Activated T-cell treated with anti-CD3 and anti-CD28 coated beads, Interleukin-2, amount 50 U/mL, for 4 hours (primary cell): Measurements from ENCODE around the gene PRKCE. TPM values are rescaled to one million over a fixed set of nuclear protein-coding genes. Genes with fewer than 3 reads are reported as not detected.

ENCODE experiments used
- ATAC-seq, 2 donors: fragments of 200-7000 bp; cut with Tn5 transposase; one replicate each; pipeline ENCODE4 v1.10.0; 2021
- DNase-seq: peaks from one replicate; pipeline ENCODE4 v3.0.0-alpha.2; 2020
- H3K27me3 Mint-ChIP-seq: one replicate; pipeline ENCODE4 v1.8.0; 2021; ENCODE audit warnings: low read depth, mixed read lengths
- H3K36me3 Mint-ChIP-seq: one replicate; pipeline ENCODE4 v1.8.0; 2022; ENCODE audit warnings: mixed read lengths; ENCODE audit not compliant: insufficient read depth
- H3K4me1 Mint-ChIP-seq: one replicate; pipeline ENCODE4 v1.8.0; 2021; ENCODE audit warnings: low read depth, mixed read lengths
- H3K4me3 Mint-ChIP-seq: one replicate; pipeline ENCODE4 v1.8.0; 2021; ENCODE audit warnings: mild to moderate bottlenecking, moderate library complexity, mixed read lengths
- H3K9me3 Mint-ChIP-seq: one replicate; pipeline ENCODE4 v1.8.0; 2021; ENCODE audit warnings: mixed read lengths
- total RNA-seq, 3 donors: library from RNA; stranded (reverse); gene quantifications; one replicate each; pipeline ENCODE4 v1.2.1, GENCODE V29; 2021

Gene PRKCE
- total RNA-seq, 3 donors from 2014 or later = 9.1 to 9.5 (median 9.2) TPM

DNA sequence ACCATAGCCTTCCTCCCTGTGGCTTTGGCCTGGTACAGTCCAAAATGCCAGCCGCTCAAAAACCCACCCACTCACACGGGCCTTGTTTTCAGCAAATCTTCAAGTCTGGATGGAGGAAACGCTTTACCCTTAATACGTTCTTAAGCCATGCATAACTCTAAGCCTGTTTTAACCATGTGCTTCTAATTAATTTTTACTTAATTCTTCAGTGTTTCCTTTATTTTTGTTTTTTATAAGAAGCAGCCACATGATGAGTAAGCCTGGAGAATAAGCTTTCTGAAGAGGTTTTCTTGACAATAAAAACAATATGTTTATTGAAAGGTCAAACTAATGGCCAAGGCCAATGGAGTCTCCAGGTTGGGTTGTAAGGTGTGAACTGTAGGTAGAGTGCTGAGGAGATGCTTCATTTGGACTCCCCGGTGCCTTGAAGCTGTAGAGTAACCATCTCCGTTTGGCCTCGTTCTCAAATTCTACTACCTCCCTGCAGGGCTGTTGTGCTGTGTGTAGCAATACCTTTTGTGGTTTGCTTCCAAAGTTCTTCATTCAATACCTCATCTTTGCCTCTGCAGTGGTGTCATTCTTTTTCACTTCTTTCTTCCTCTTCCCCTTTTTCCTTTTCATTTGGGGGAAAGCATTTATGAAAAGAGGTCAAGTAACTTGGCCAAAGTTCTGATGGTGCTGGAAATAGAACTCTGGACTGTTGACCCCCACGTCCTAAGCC lies 113.7 kb downstream of the PRKCE start:
- peaks cover 2% of the 10 kb centered on the region for H3K36me3 Mint-ChIP-seq
- DNase-seq = no peak
- no peaks in the 10 kb centered on the region for H3K4me1 Mint-ChIP-seq
- H3K27me3 Mint-ChIP-seq = no peaks in the 10 kb centered on the region
- ATAC-seq = no peak
- H3K4me3 Mint-ChIP-seq = no peak overlapping the region
- H3K9me3 Mint-ChIP-seq = no peaks in the 10 kb centered on the region

DNA sequence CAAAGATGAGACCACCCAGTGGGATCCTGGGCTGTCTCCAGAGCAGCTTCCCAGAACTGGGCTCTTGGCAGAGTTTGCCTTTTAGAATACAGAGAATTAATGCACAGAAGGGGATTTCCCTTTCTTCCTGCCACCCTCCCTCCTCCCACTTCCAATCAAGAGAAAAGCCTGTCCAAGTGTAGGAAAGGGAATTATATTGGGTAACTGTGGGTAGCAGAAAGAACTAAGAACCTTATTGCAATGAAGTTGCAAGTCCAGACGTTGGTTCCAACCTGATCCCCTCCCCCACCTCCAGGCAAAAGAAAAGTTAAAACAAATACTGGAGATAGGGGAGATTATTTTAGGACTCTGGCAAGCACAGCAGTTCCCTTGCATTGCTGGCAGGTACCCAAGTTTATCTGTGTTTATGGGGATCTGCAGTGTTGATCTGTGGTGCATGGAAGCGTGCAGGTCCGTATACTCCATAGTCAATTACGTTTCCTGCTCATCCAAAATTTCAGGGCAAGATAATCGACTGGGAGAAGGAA lies 114.3 kb downstream of the PRKCE start:
- Mint-ChIP-seq H3K4me1 (no peaks in the 10 kb centered on the region), H3K9me3 (no peaks in the 10 kb centered on the region), H3K4me3 (no peak overlapping the region), H3K27me3 (no peaks in the 10 kb centered on the region), H3K36me3 (peaks cover 2% of the 10 kb centered on the region)
- DNase-seq (no peak), ATAC-seq (no peak)

DNA sequence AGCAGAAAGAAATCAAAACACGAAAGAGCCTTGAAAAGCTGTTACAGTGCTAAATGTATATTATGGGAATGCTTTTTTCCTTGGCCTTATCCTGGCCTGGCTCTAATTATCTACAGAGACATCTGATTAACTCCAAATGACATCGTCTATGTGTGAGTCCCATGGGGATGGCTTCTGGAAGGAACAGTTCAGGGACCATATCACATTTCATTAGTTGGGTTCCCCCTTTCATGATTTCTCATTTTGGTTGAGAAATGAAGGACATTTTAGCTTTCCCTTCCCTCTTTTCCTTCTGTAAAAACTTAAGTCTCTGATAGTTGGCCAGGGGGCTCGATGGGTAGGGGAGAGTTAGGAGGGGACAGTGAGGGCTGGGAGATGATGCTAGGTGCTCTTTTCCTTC lies 116.7 kb downstream of the PRKCE start:
- ATAC-seq = no peak

DNA sequence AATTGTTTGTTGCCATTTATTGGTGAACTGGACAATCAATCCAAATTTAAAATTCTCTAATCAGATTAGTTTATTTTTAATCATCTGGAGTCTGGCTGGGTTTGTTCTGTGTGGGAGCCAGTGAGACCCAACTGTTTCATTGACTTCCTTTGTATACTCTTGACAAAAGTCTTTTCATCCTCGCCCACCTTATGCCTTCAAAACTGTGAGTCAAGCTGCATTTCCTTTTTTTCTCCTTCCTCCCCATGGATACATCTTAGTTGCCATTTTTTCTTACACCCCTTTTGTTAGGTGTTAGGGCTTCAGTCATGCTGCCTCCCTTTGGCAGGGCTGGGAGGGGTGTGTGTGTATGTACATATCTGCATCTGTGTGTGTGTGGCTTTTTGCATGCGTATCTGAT lies 117.6 kb downstream of the PRKCE start:
- no peak for DNase-seq
- Mint-ChIP-seq H3K36me3 (peaks cover 2% of the 10 kb centered on the region), H3K27me3 (no peaks in the 10 kb centered on the region), H3K4me1 (no peaks in the 10 kb centered on the region), H3K9me3 (no peaks in the 10 kb centered on the region), H3K4me3 (no peak overlapping the region)
- ATAC-seq = no peak

More for the DNA sequence above, 116.7 kb downstream of the PRKCE start:
- Mint-ChIP-seq H3K4me1 (no peaks in the 10 kb centered on the region), H3K27me3 (no peaks in the 10 kb centered on the region), H3K9me3 (no peaks in the 10 kb centered on the region), H3K36me3 (peaks cover 2% of the 10 kb centered on the region), H3K4me3 (no peak overlapping the region)
- no peak for DNase-seq

DNA sequence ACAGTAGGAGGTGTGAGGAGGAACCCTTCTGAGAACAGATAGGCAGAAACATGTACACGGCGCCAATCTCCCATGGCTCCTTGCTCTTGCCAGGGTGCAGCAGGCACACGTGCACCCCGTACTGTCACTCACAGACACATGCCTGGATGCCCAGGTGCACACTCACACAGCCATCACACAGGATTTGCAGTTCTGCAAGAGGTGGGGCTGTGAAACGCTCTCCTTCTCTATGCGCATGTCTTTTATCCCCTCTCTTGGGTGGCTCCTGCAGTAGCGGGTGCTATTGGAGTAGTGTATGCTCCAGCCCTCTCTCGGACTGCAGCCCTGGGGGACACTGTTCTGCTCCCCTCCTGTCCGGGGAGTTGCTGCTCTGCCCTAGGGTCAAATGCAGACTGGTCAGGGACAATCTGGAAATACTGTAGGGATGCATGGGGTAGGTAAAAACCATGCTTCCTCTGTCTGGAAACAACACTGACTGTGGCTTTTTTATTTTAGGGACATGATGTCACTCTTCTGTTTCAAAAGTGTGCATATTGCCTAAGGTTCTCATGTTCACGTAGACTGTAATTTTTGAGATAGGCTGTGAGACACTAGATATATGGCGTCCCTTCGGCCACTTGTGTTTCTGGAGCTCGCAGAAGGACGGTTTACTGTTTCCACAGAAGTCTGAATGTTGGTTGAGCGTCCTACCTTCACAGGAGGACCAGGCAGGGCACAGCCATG lies 118.5 kb downstream of the PRKCE start:
- no peaks in the 10 kb centered on the region for H3K27me3 Mint-ChIP-seq
- H3K4me1 Mint-ChIP-seq = no peaks in the 10 kb centered on the region
- DNase-seq = no peak
- no peaks in the 10 kb centered on the region for H3K9me3 Mint-ChIP-seq
- H3K4me3 Mint-ChIP-seq = no peak overlapping the region
- H3K36me3 Mint-ChIP-seq = peaks cover 2% of the 10 kb centered on the region
- ATAC-seq = no peak

DNA sequence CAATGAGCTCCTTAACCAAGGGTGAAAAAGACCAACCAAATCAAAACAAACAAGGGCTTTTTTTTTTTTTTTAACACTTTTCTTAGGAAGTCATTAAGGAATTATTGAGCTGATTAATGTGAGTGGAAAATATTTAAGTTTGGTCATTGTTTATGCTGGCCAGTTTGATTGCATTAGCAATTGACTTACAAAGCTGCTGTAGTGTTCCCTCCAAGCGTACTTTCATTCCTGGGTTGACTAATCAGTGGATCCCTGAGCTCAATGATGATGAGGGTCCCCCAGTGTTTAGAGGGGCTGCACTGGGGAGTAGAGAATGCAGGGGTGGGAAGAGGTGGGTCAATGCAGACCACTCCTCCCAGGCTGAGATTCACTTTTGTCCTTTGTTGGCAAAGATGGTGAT lies 119.3 kb downstream of the PRKCE start:
- Mint-ChIP-seq H3K4me1 (peaks cover under 1% of the 10 kb centered on the region), H3K36me3 (peaks cover 2% of the 10 kb centered on the region), H3K9me3 (no peaks in the 10 kb centered on the region), H3K4me3 (no peak overlapping the region), H3K27me3 (no peaks in the 10 kb centered on the region)
- no peak for DNase-seq
- ATAC-seq = no peak

DNA sequence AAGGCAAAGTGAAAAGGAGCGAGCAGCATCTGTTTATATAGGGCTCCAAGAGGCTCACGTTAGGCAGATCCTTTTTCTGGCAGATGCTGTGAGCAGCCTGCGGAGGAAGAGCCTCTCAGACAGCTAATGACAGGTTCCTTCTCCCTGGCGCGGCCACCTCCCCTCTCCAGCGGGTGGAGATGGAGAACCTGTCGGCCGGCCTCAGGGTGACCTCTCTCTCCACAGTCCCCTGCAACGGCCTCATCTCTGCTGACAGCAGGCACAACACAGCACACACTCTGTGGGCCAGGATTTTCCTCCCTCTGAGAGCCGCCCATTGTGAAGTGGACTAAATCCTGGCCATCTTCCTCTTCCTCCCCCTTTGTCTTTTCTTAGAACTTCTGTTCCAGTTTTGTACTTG lies 119.8 kb downstream of the PRKCE start:
- peaks cover 1% of the 10 kb centered on the region for H3K36me3 Mint-ChIP-seq

DNA sequence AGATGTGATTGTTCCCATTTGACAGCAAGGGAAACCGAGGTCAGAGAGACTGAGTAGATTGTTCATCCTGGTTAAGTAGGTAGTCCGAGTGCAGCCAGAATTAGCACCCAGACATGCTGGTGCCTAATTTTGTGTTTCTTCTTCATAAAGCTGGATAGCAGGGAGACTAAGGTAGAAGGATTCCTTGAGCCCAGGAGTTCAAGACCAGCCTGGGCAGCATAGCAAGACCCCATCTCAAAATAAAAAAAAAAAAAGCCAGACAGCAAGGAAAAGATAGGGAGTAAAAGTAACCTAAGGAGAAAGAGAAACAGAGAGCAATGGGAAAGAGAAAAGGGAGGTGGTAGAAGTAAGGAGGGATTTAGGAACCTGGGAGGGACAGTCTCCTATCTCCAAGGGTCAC lies 120.6 kb downstream of the PRKCE start:
- ATAC-seq = no peak

More for the DNA sequence above, 119.8 kb downstream of the PRKCE start:
- no peaks in the 10 kb centered on the region for H3K27me3 Mint-ChIP-seq
- ATAC-seq (no peak), DNase-seq (no peak)
- no peaks in the 10 kb centered on the region for H3K9me3 Mint-ChIP-seq
- peaks cover 2% of the 10 kb centered on the region for H3K4me1 Mint-ChIP-seq
- H3K4me3 Mint-ChIP-seq = no peak overlapping the region

DNA sequence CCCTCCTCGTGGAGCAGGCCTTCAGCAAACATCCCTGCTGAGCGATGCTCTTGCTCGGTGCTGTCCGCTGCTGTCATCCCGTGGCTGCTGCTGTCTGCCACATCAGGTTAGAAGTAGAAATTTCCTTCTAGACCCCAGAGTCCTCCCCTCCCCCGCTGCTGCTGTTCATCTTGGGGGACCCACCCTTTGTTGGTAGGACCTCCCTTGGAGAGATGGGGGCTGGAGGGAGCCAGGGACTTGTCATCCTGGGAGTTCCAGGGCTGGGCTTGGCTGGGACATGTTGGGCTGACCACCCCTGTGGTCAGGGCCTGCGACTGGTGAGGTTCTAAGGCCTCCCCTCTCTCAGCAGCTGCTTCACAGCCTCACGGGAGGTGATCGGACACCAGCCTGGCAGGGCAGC lies 122.4 kb downstream of the PRKCE start:
- Mint-ChIP-seq H3K9me3 (no peaks in the 10 kb centered on the region), H3K36me3 (no peaks in the 10 kb centered on the region), H3K4me3 (no peak overlapping the region), H3K4me1 (peaks cover 7% of the 10 kb centered on the region), H3K27me3 (no peaks in the 10 kb centered on the region)
- no peak for DNase-seq
- no peak for ATAC-seq

More for the DNA sequence above, 120.6 kb downstream of the PRKCE start:
- Mint-ChIP-seq H3K27me3 (no peaks in the 10 kb centered on the region), H3K4me3 (no peak overlapping the region), H3K9me3 (no peaks in the 10 kb centered on the region), H3K4me1 (peaks cover 2% of the 10 kb centered on the region), H3K36me3 (no peaks in the 10 kb centered on the region)
- no peak for DNase-seq

DNA sequence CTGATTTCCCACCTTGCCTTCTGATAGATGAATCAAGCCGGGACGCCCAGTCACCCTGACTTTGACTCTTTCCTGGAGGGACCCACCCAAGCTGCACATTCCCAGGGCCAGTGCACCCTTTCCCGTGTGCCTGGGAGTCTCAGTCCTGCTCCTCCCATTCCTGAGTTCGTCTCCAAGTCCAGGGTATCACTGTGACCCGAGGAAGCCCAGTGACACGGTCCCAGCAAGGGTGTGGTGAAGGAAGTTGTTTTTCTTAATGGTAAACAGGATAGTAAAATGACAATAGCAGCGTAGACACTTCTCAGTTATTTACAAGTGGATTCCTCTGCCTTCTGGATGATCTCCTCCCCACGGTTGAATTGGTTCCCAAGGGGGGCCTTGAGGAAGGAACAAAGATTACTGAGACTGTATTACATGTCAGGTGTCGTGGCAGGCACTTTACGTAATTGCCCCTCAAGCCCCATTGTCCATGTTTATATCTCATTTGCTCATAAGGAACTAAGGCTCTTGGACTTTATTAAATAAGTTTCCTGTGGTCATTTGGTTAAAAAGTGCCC lies 123.3 kb downstream of the PRKCE start:
- no peaks in the 10 kb centered on the region for H3K36me3 Mint-ChIP-seq
- peaks cover 7% of the 10 kb centered on the region for H3K4me1 Mint-ChIP-seq
- no peaks in the 10 kb centered on the region for H3K27me3 Mint-ChIP-seq
- no peaks in the 10 kb centered on the region for H3K9me3 Mint-ChIP-seq
- no peak overlapping the region for H3K4me3 Mint-ChIP-seq
- DNase-seq (no peak), ATAC-seq (no peak)

DNA sequence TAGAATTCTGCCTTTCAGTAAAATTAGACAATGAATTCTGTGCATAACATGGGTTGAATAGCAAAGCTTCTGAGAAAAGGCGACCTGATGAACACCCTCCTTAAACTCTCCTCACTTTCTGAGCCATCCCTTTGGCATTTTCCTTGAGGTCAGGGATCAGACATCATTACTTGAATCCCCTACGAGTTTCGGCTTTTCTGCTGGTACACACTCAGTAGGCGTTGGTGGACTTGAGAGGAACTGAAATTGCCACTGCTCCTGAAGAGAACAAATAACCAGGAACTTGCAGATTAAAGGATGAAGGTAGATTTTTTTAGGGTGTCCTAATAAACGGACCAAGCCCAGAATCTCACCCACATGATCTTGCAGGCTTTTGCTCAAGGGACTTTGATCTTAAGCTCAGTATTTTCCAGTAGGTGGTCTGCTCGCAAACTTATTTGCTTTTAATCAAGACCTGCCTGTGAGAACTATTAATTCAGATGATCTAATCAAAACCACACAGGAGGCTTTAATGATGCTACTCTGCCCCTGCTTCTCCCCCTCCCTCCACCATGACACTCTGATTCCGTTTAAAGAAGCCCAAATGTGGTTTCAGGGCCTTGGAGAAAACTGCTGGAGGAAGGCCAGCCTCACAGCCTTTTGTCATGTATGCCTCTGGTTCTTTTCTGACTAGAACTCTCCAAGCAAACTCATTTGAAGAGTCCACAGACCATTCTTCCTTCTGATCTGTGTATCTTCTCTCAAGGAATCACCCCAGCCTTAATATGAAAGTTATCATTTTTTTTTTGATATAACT lies 124.9 kb downstream of the PRKCE start:
- H3K36me3 Mint-ChIP-seq = no peaks in the 10 kb centered on the region
- peaks cover 7% of the 10 kb centered on the region for H3K4me1 Mint-ChIP-seq
- H3K9me3 Mint-ChIP-seq = no peaks in the 10 kb centered on the region
- no peaks in the 10 kb centered on the region for H3K27me3 Mint-ChIP-seq
- ATAC-seq (no peak), DNase-seq (no peak)
- no peak overlapping the region for H3K4me3 Mint-ChIP-seq

DNA sequence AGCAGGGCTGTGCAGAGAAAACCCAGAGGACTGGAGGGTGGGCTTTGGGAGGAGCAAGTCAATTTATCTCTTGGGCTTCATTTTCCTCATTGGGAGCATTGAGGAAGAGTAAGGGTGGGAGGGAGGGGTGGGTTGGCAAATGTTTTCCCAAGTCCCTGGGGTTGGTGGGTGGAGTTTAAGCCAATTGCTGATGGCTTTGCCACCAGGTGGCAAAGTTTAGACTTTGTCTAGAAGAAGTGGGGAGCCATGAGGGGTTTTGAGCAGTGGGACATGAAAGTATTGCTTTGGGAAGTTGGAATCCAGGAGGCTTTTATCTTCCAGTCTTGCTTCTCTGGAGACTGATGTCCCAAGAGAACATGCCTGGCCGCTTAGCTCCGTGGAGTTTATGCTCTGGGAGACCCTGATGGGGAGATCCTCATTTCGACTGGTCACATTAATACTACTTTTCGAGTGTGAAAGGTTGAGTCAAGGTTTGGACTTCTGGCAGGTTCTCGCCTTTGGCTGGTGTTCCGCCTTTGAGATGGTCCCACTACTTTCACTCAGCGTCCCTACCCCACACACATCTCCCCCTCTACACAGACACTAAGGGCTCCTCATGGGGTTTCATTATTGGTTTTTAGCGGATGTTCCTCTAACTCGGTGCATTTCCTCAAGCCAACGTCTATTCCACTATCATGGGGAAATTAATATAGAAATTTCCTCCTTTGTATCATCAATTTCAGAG lies 126.7 kb downstream of the PRKCE start:
- DNase-seq (no peak), ATAC-seq (peak; percentile 28)
- no peaks in the 10 kb centered on the region for H3K9me3 Mint-ChIP-seq
- no peak overlapping the region for H3K4me3 Mint-ChIP-seq
- no peaks in the 10 kb centered on the region for H3K27me3 Mint-ChIP-seq
- H3K4me1 Mint-ChIP-seq = peaks cover 7% of the 10 kb centered on the region
- no peaks in the 10 kb centered on the region for H3K36me3 Mint-ChIP-seq

DNA sequence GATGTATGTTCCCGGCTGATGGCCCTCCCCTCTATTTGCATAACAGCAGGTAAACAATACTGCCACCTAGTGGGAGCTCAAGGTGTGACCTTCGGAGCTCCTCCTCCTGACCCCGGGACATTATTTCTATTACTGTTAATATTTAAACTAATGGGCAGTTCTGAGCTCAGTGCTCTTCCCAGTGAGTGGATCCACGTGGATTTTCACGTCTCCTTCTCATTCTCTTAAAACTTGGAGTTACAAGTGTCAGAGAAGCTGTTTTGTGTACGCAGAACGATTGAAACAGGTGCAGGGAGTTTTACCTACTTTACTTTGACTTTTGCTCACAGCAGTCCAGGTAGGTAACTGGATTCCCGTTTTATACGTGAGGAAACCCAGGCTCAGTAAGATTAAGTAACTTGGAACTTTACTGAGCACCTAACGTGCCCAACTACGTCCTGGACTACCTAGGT lies 127.3 kb downstream of the PRKCE start:
- ATAC-seq (peak; percentile 82 to 84), DNase-seq (peak; percentile 72)
- Mint-ChIP-seq H3K9me3 (no peaks in the 10 kb centered on the region), H3K36me3 (no peaks in the 10 kb centered on the region), H3K4me1 (peaks cover 7% of the 10 kb centered on the region), H3K27me3 (no peaks in the 10 kb centered on the region), H3K4me3 (no peak overlapping the region)
